K562 (cell line): Measurements from ENCODE around the gene NRXN2. TPM values are rescaled to one million over a fixed set of nuclear protein-coding genes. Genes with fewer than 3 reads are reported as not detected.

ENCODE experiments used
- ATAC-seq: fragments of 200-7000 bp; cut with Tn5 transposase; 3 replicates; pipeline ENCODE4 v1.9.1; 2020; ENCODE audit warnings: moderate library complexity
- BruUV-seq: library from RNA; stranded (reverse); fragments of 400-500 nt; replicated peaks from 2 replicates; lab custom pipeline; 2021; lab: Mats Ljungman, UMichigan
- CTCF ChIA-PET: fragments of 300-600 bp; formaldehyde crosslinking; extraction: SDS; loops from one replicate; lab custom pipeline; 2021; ENCODE audit warnings: low intra/inter-chr PET ratio; lab: Yijun Ruan, JAX
- POLR2A ChIA-PET: fragments of 300-600, 350-650 bp; sonication (Branson Sonifier 250); formaldehyde crosslinking; extraction: SDS; loops from one replicate; lab custom pipeline; 2021; ENCODE audit warnings: antibody characterized with exemption, inconsistent platforms; lab: Yijun Ruan, JAX
- DNase-seq, 4 experiments: peaks; one replicate each; pipeline versions ENCODE4 v3.0.0 to v3.0.0-alpha.2; 2011 to 2018; ENCODE audit warnings: low spot score in 3 of 4, mixed read lengths in 3 of 4; ENCODE audit errors: extremely low read depth in 1 of 4
- FAIRE-seq: peaks from 2 replicates; lab custom pipeline; 2011; peaks lifted over from hg19 to GRCh38; lab: Jason Lieb, UNC
- H2AFZ ChIP-seq: 2 replicates; pipeline ENCODE4 v1.6.0; 2011; ENCODE audit warnings: low read depth, low read length, control low read depth, inconsistent platforms
- H3K27ac ChIP-seq: fragments of 200-600 bp; 3 replicates; pipeline ENCODE4 v1.8.0; 2011; ENCODE audit warnings: low read depth, mild to moderate bottlenecking, control low read depth, inconsistent platforms, low read length, moderate library complexity, mixed read lengths; ENCODE audit errors: extremely low read depth
- H3K27me3 ChIP-seq, 2 experiments: fragments of 300-600 bp in 1 of 2; 2 replicates in 1 of 2; 3 replicates in 1 of 2; pipeline versions ENCODE4 v1.6.0 to v1.8.0; 2011; ENCODE audit warnings: inconsistent platforms in 2 of 2, low read length in 2 of 2, mild to moderate bottlenecking in 1 of 2, mixed read lengths in 1 of 2, moderate library complexity in 1 of 2; ENCODE audit not compliant: control insufficient read depth in 2 of 2, insufficient read depth in 2 of 2
- H3K36me3 ChIP-seq: fragments of 300-600 bp; 3 replicates; pipeline ENCODE4 v1.8.0; 2011; ENCODE audit warnings: mild to moderate bottlenecking, low read length, inconsistent platforms; ENCODE audit not compliant: control insufficient read depth, insufficient read depth
- H3K4me1 ChIP-seq, 2 experiments: fragments of 200-600 bp in 1 of 2; replicated peaks in 1 of 2; 2 replicates in 1 of 2; 3 replicates in 1 of 2; pipeline versions ENCODE4 v1.5.1 to v1.8.0; 2011; ENCODE audit warnings: inconsistent platforms in 2 of 2, low read length in 2 of 2, mild to moderate bottlenecking in 1 of 2, mixed read lengths in 1 of 2, moderate library complexity in 1 of 2; ENCODE audit not compliant: control insufficient read depth in 2 of 2, insufficient read depth in 2 of 2
- H3K4me2 ChIP-seq: 2 replicates; pipeline ENCODE4 v1.6.1; 2011; ENCODE audit warnings: low read length, control low read depth, inconsistent platforms, mixed read lengths; ENCODE audit not compliant: insufficient read depth
- H3K4me3 ChIP-seq: fragments of 200-600 bp; sonication (generic), shearing (Covaris generic); 2 replicates; pipeline ENCODE4 v1.5.1; 2016; ENCODE audit warnings: control low read depth, inconsistent platforms
- H3K79me2 ChIP-seq: fragments of 200-600 bp; 3 replicates; pipeline ENCODE4 v1.8.0; 2011; ENCODE audit warnings: low read length, inconsistent platforms; ENCODE audit not compliant: control insufficient read depth, insufficient read depth
- H3K9ac ChIP-seq, 2 experiments: 2 replicates each; pipeline versions ENCODE4 v1.6.0 to v1.6.1; 2011; ENCODE audit warnings: low read depth in 2 of 2, low read length in 2 of 2, control low read depth in 1 of 2, inconsistent platforms in 1 of 2, mild to moderate bottlenecking in 1 of 2, mixed read lengths in 1 of 2; ENCODE audit not compliant: insufficient read depth in 1 of 2
- H3K9me1 ChIP-seq: one replicate; pipeline ENCODE4 v1.6.0; 2011; ENCODE audit warnings: inconsistent platforms, mild to moderate bottlenecking, low read length, moderate library complexity; ENCODE audit not compliant: control insufficient read depth, insufficient read depth
- H3K9me3 ChIP-seq: replicated peaks from 2 replicates; pipeline ENCODE4 v1.5.1; 2011; ENCODE audit warnings: low read depth, low read length, inconsistent platforms; ENCODE audit not compliant: control insufficient read depth, insufficient read depth
- H4K20me1 ChIP-seq: replicated peaks from 2 replicates; pipeline ENCODE4 v1.6.1; 2011; ENCODE audit warnings: low read length, inconsistent platforms, mixed read lengths; ENCODE audit not compliant: control insufficient read depth, insufficient read depth
- STAT6 ChIP-seq: sonication (generic); formaldehyde crosslinking; IDR thresholded peaks from 2 replicates; pipeline ENCODE4 v1.8.1; 2023; ENCODE audit warnings: mild to moderate bottlenecking, missing genetic modification reagents
- TCFL5 ChIP-seq: fragments of 250-450 bp; sonication (Bioruptor Pico); conservative IDR thresholded peaks from 2 replicates; pipeline ENCODE4 v1.6.1; 2021; ENCODE audit warnings: mild to moderate bottlenecking, moderate library complexity, matching md5 sums
- WGBS: fragments of 100-300 bp; shearing (Covaris generic); methylation state at CpG from one replicate; pipeline ENCODE4 v1.1.6; 2016; ENCODE audit warnings: low coverage, mixed read lengths; ENCODE audit not compliant: insufficient coverage; ENCODE audit errors: missing lambda C conversion rate; 5-methylcytosine and 5-hydroxymethylcytosine counted together
- in situ Hi-C: fragments of 300-500 bp; cut with MboI; formaldehyde crosslinking; loops from 4 replicates; pipeline ENCODE4 v1.15.0; 2018; ENCODE audit warnings: inconsistent platforms, mixed read lengths
- intact Hi-C: fragments of 100-400 bp; cut with micrococcal nuclease; formaldehyde crosslinking; loops from 2 replicates; pipeline ENCODE4 v1.14.2; 2022
- polyA plus RNA-seq, 8 experiments: library from polyadenylated mRNA; depleted of rRNA in 4 of 8; stranded (reverse) in 5 of 8; unstranded in 3 of 8; fragments of >200 nt; fragmentation: Nextera tagmentation in 2 of 8; fragmentation: Illumina TruSeq in 1 of 8; extraction: Ambion mirVana in 2 of 8; extraction: Trizol in 1 of 8; gene quantifications; 2 replicates each; pipeline versions ENCODE4 v1.2.1 to v1.2.3, GENCODE V29; 2011 to 2014; ENCODE audit warnings: inconsistent platforms in 1 of 8, missing spikeins in 1 of 8
- total RNA-seq, 7 experiments: library from RNA; depleted of rRNA in 6 of 7; stranded (reverse); fragments of >200 nt in 6 of 7; fragmentation: Illumina TruSeq in 2 of 7; extraction: Trizol in 2 of 7; gene quantifications; 2 replicates each; pipeline versions ENCODE4 v1.2.1 to v1.2.3, GENCODE V29; 2011 to 2021; ENCODE audit warnings: low replicate concordance in 1 of 7

Gene NRXN2
- total and polyA plus RNA-seq, 9 of the 15 experiments (the other 6 are each of a cell fraction or from before 2014, with no cell fraction given), result 0.07 to 0.47 (median 0.15) TPM; not detected in 4

GRCh38 chr11:64753019-64753379 is 30.0 kb upstream of the NRXN2 start:
- peaks cover 11 to 43% of the 10 kb centered on the region in 2 experiments for H3K4me1 ChIP-seq
- H3K27ac ChIP-seq, result no peak overlapping the region; the same call in 2 of the 3 replicates
- no TSS peak for BruUV-seq
- intact Hi-C loops, result no loop called here
- in situ Hi-C loops, result no loop called here
- CTCF ChIA-PET, result no interaction called here
- TF ChIP-seq TCFL5 (CRISPR knock-in tag) (no peak), STAT6 (CRISPR knock-in tag) (0 out of 2 replicates have a peak, but pooled peaks have one; percentile 47)
- TF ChIP-seq, all 486 proteins: peak for 1
- no peak for DNase-seq
- H3K27me3 ChIP-seq, result no peaks in the 10 kb centered on the region
- no peaks in the 10 kb centered on the region for H3K36me3 ChIP-seq
- H4K20me1 ChIP-seq, result no peaks in the 10 kb centered on the region
- H3K9me1 ChIP-seq, result no peaks in the 10 kb centered on the region
- FAIRE-seq, result no peak
- ATAC-seq, result no peak
- WGBS, result 80% methylated on average over 7 of the region's 7 CpGs
- H3K79me2 ChIP-seq, result no peaks in the 10 kb centered on the region
- H3K4me3 ChIP-seq, result no peak overlapping the region
- H3K9ac ChIP-seq, result peak overlapping the region in 1 of 2 experiments; percentile 66; a peak in 1 of 4 replicates
- H3K9me3 ChIP-seq, result no peaks in the 10 kb centered on the region
- H3K4me2 ChIP-seq, result no peak overlapping the region
- H2AFZ ChIP-seq, result no peak overlapping the region
- POLR2A ChIA-PET, result interaction anchor here (0.5 to 2.1 kb wide), 3 partner anchors 9 to 571 kb away, joined by 3 to 6 read pairs (median 3); no protein-coding TSS in a partner anchor
